MM.1S (cell line): Measurements from ENCODE around the gene CAMK1.

ENCODE experiments used
- DNase-seq: peaks from one replicate; pipeline ENCODE4 v3.0.0-alpha.2; 2015
- H2AFZ ChIP-seq: fragments of 300-600 bp; sonication (generic); 2 replicates; pipeline ENCODE4 v1.6.0; 2016; ENCODE audit warnings: antibody characterized with exemption, low read length
- H3F3A ChIP-seq: fragments of 300-600 bp; sonication (generic); 2 replicates; pipeline ENCODE4 v1.6.1; 2016; ENCODE audit warnings: mild to moderate bottlenecking, antibody characterized with exemption, low read length, moderate library complexity, mixed read lengths; ENCODE audit not compliant: insufficient read depth
- H3K27ac ChIP-seq: fragments of 300-600 bp; sonication (generic); 2 replicates; pipeline ENCODE4 v1.5.1; 2016; ENCODE audit warnings: mild to moderate bottlenecking, low read length
- H3K27me3 ChIP-seq: fragments of 300-600 bp; sonication (generic); replicated peaks from 2 replicates; pipeline ENCODE4 v1.6.0; 2016; ENCODE audit warnings: low read length; ENCODE audit not compliant: insufficient read depth
- H3K36me3 ChIP-seq: fragments of 300-600 bp; sonication (generic); replicated peaks from 2 replicates; pipeline ENCODE4 v1.6.1; 2016; ENCODE audit warnings: mild to moderate bottlenecking, low read length, mixed read lengths; ENCODE audit not compliant: insufficient read depth
- H3K4me1 ChIP-seq: fragments of 300-600 bp; sonication (generic); 2 replicates; pipeline ENCODE4 v1.6.1; 2016; ENCODE audit warnings: low read length, mixed read lengths
- H3K4me2 ChIP-seq: fragments of 300-600 bp; sonication (generic); 2 replicates; pipeline ENCODE4 v1.6.0; 2016; ENCODE audit warnings: low read depth, low read length
- H3K4me3 ChIP-seq: fragments of 300-600 bp; sonication (generic); 2 replicates; pipeline ENCODE4 v1.5.1; 2016; ENCODE audit warnings: low read length, mixed read lengths
- H3K79me2 ChIP-seq: fragments of 300-600 bp; sonication (generic); 2 replicates; pipeline ENCODE4 v1.6.1; 2016; ENCODE audit warnings: mixed run types, low read length, mixed read lengths
- H3K9ac ChIP-seq: fragments of 300-600 bp; sonication (generic); 2 replicates; pipeline ENCODE4 v1.6.1; 2016; ENCODE audit warnings: low read length, mixed read lengths
- H3K9me2 ChIP-seq: fragments of 300-600 bp; sonication (generic); replicated peaks from 2 replicates; pipeline ENCODE4 v1.6.1; 2016; ENCODE audit warnings: mild to moderate bottlenecking, low read length, mixed read lengths; ENCODE audit not compliant: insufficient read depth
- H3K9me3 ChIP-seq: fragments of 300-600 bp; sonication (generic); replicated peaks from 2 replicates; pipeline ENCODE4 v1.6.1; 2016; ENCODE audit warnings: mild to moderate bottlenecking, low read length, mixed read lengths; ENCODE audit not compliant: insufficient read depth
- H4K20me1 ChIP-seq: fragments of 300-600 bp; sonication (generic); 2 replicates; pipeline ENCODE4 v1.6.1; 2016; ENCODE audit warnings: mild to moderate bottlenecking, low read length, moderate library complexity, mixed read lengths; ENCODE audit not compliant: insufficient read depth
- CTCF ChIP-seq: fragments of 300-600 bp; sonication (generic); IDR thresholded peaks from 2 replicates; pipeline ENCODE4 v1.5.1; 2016; ENCODE audit warnings: antibody characterized with exemption, low read length, mixed read lengths
- EZH2 ChIP-seq: fragments of 300-600 bp; sonication (generic); optimal IDR thresholded peaks from 2 replicates; pipeline ENCODE3; 2017; ENCODE audit warnings: low read depth, mild to moderate bottlenecking, antibody characterized with exemption, low read length, mixed read lengths
- EZH2phosphoT487 ChIP-seq: fragments of 300-600 bp; sonication (generic); IDR thresholded peaks from 2 replicates; pipeline ENCODE4 v1.6.1; 2018; ENCODE audit warnings: antibody characterized with exemption, low read length

CAMK1 gene

GRCh38 chr3:9780458-9780812 lies 10.7 kb upstream of the CAMK1 start:
- Histone ChIP-seq H3K4me2 (no peak overlapping the region), H4K20me1 (no peaks in the 10 kb centered on the region)

GRCh38 chr3:9779721-9780457 lies 10.1 kb upstream of the CAMK1 start:
- DNase-seq = no peak
- H3K9me3 ChIP-seq = no peaks in the 10 kb centered on the region
- H3K79me2 ChIP-seq = no peaks in the 10 kb centered on the region
- no peak overlapping the region for H2AFZ ChIP-seq
- no peaks in the 10 kb centered on the region for H3F3A ChIP-seq
- 0 out of 2 replicates have a peak, but pooled peaks cover 2% of the 10 kb centered on the region for H3K36me3 ChIP-seq
- H3K4me2 ChIP-seq = no peak overlapping the region
- no peak overlapping the region for H3K9ac ChIP-seq
- H3K4me3 ChIP-seq = no peak overlapping the region
- H4K20me1 ChIP-seq = no peaks in the 10 kb centered on the region
- no peak for TF ChIP-seq EZH2phosphoT487
- H3K27ac ChIP-seq = no peak overlapping the region
- H3K9me2 ChIP-seq = no peaks in the 10 kb centered on the region
- no peaks in the 10 kb centered on the region for H3K4me1 ChIP-seq
- no peaks in the 10 kb centered on the region for H3K27me3 ChIP-seq

More at GRCh38 chr3:9780458-9780812, 10.7 kb upstream of the CAMK1 start:
- H2AFZ ChIP-seq = no peak overlapping the region
- H3K4me3 ChIP-seq = no peak overlapping the region
- no peaks in the 10 kb centered on the region for H3K4me1 ChIP-seq
- no peak for TF ChIP-seq EZH2
- no peak for TF ChIP-seq EZH2phosphoT487
- no peak for TF ChIP-seq CTCF
- no peak for DNase-seq
- 0 out of 2 replicates have a peak, but pooled peaks cover 2% of the 10 kb centered on the region for H3K36me3 ChIP-seq
- no peaks in the 10 kb centered on the region for H3K27me3 ChIP-seq
- no peaks in the 10 kb centered on the region for H3K79me2 ChIP-seq
- no peak overlapping the region for H3K27ac ChIP-seq
- no peaks in the 10 kb centered on the region for H3K9me2 ChIP-seq
- no peaks in the 10 kb centered on the region for H3F3A ChIP-seq
- no peak overlapping the region for H3K9ac ChIP-seq
- no peaks in the 10 kb centered on the region for H3K9me3 ChIP-seq

- TF ChIP-seq CTCF (no peak), EZH2phosphoT487 (no peak), EZH2 (no peak)
- no peaks in the 10 kb centered on the region for H3F3A ChIP-seq
- H3K27ac ChIP-seq = no peak overlapping the region
- no peak overlapping the region for H3K4me3 ChIP-seq
- no peak overlapping the region for H3K9ac ChIP-seq
- 0 out of 2 replicates have a peak, but pooled peaks cover 2% of the 10 kb centered on the region for H3K36me3 ChIP-seq
- H3K79me2 ChIP-seq = no peaks in the 10 kb centered on the region
- H3K9me2 ChIP-seq = no peaks in the 10 kb centered on the region
- no peaks in the 10 kb centered on the region for H3K4me1 ChIP-seq
- no peaks in the 10 kb centered on the region for H3K9me3 ChIP-seq
- no peak for DNase-seq
- H4K20me1 ChIP-seq = no peaks in the 10 kb centered on the region
- no peak overlapping the region for H3K4me2 ChIP-seq
- no peaks in the 10 kb centered on the region for H3K27me3 ChIP-seq
- no peak overlapping the region for H2AFZ ChIP-seq
Measured at GRCh38 chr3:9779075-9779593, 9.4 kb upstream of the CAMK1 start.
